Sigmoid colon (tissue), 7 donors: ENCODE measurements around the gene PRKG1. TPM values are rescaled to one million over a fixed set of nuclear protein-coding genes. Genes with fewer than 3 reads are reported as not detected.

Experiments used
- DNase-seq: peaks from one replicate; pipeline ENCODE4 v3.0.0-alpha.2; 2019
- H3K27ac ChIP-seq, 4 donors: fragments of 200-600 bp; sonication (generic); one replicate each; pipeline ENCODE4 v1.5.1; 2016 to 2019; ENCODE audit warnings: mild to moderate bottlenecking in 1 of 4
- H3K27me3 ChIP-seq, 3 donors: fragments of 200-600 bp; sonication (generic); one replicate each; pipeline ENCODE4 v1.5.1; 2019; ENCODE audit warnings: mild to moderate bottlenecking in 1 of 3
- H3K36me3 ChIP-seq, 4 donors: fragments of 200-600 bp; sonication (generic); one replicate each; pipeline ENCODE4 v1.5.1; 2016 to 2019
- H3K4me1 ChIP-seq, 4 donors: fragments of 200-600 bp; sonication (generic); one replicate each; pipeline ENCODE4 v1.5.1; 2017 to 2019
- H3K4me3 ChIP-seq, 4 donors: fragments of 200-600 bp; sonication (generic); one replicate each; pipeline ENCODE4 v1.5.1; 2017 to 2019; ENCODE audit warnings: mild to moderate bottlenecking in 2 of 4, moderate library complexity in 1 of 4
- H3K9me3 ChIP-seq, 4 donors: fragments of 200-600 bp in 3 of 4; sonication (generic) in 3 of 4; one replicate each; pipeline versions ENCODE4 v1.5.1 to v1.6.1; 2013 to 2019
- CTCF ChIP-seq, 4 experiments: fragments of 450-650 bp in 3 of 4; fragments of 200-600 bp in 1 of 4; IDR thresholded peaks; one replicate each; pipeline ENCODE4 v1.5.1; 2016 to 2019; ENCODE audit warnings: antibody characterized with exemption in 4 of 4, mild to moderate bottlenecking in 3 of 4, moderate library complexity in 2 of 4
- EP300 ChIP-seq, 4 donors: sonication (generic); formaldehyde crosslinking; IDR thresholded peaks; one replicate each; pipeline ENCODE4 v1.6.1; 2017; ENCODE audit warnings: antibody characterized with exemption in 4 of 4
- POLR2A ChIP-seq, 2 donors: fragments of 450-650 bp; IDR thresholded peaks; one replicate each; pipeline ENCODE4 v1.6.1; 2016; ENCODE audit warnings: antibody characterized with exemption in 2 of 2, mild to moderate bottlenecking in 2 of 2, moderate library complexity in 2 of 2
- POLR2AphosphoS5 ChIP-seq, 4 donors: sonication (generic); formaldehyde crosslinking; IDR thresholded peaks; one replicate each; pipeline ENCODE4 v1.6.1; 2017; ENCODE audit warnings: antibody characterized with exemption in 4 of 4
- WGBS, 2 donors: extraction: QIAGEN DNeasy Blood & Tissue Kit; methylation state at CpG; one replicate each; pipeline ENCODE4 v1.1.7; 2013; 5-methylcytosine and 5-hydroxymethylcytosine counted together
- intact Hi-C: fragments of 100-400 bp; cut with DNase I; formaldehyde crosslinking; loops from one replicate; pipeline ENCODE4 v1.15.1; 2023
- polyA plus RNA-seq, 3 donors: library from polyadenylated mRNA; stranded (reverse); fragments of 200-250 nt; gene quantifications; one replicate each; pipeline ENCODE4 v1.2.3, GENCODE V29; 2013
- total RNA-seq, 4 donors: library from RNA; depleted of rRNA; stranded (reverse); fragments of >200 nt; gene quantifications; one replicate each; pipeline ENCODE4 v1.1.0, GENCODE V29; 2016
- donor health status: healthy with polysubstance abuse.
- donor health status: Bipolar disorder and iron deficiency.
- donor health status: healthy.

PRKG1 gene
- total and polyA plus RNA-seq, 7 donors, result 3.7 to 92.9 (median 60.2) TPM

DNA sequence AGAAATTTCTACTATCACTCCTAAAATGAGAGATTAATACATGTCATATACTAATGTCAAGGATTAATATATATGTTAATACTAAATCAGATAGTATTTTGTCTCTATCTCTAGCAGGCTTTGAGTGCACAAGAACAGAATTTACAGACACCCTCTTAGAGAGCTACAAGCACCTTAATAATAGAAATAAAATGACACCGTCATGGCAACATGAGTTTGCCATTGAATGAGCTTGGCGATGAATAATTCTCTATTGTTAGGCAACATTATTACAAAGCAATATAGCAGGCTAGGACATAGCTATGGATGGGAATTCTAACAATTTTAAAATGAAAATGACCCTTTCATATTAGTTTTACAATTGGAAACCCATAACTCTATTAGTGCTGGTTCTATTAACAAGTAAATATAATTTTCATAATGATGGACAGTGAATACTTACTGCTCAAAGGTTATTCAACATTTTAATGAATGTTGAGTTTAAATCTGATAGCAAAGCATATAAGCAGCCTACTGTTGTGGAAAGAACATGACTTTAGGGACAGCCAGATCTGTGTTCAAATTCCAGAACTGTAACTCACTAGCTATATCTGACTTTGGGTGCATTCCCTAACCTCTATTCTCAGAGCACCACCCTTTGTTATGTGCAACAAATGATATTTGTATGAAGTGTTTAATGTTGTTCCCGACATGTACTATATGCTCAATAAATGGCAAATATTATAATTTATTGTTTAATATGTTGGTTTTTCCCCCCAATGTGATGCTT lies 1055.3 kb downstream of the PRKG1 start:
- H3K4me1 ChIP-seq, result no peaks in the 10 kb centered on the region
- no peaks in the 10 kb centered on the region for H3K36me3 ChIP-seq
- no peak overlapping the region for H3K4me3 ChIP-seq
- H3K27ac ChIP-seq, result no peak overlapping the region
- intact Hi-C loops, result no loop called here
- no peak for TF ChIP-seq POLR2A (IDR thresholded peaks at IDR 0.05)
- H3K9me3 ChIP-seq, result no peaks in the 10 kb centered on the region
- 96% methylated on average over 3 of the region's 3 CpGs for WGBS, 2 donors
- no peaks in the 10 kb centered on the region for H3K27me3 ChIP-seq
- DNase-seq, result no peak

GRCh38 chr10:52135101-52135500 lies 1060.8 kb downstream of the PRKG1 start:
- Histone ChIP-seq H3K4me3 (no peak overlapping the region), H3K4me1 (no peaks in the 10 kb centered on the region), H3K36me3 (no peaks in the 10 kb centered on the region), H3K27ac (no peak overlapping the region), H3K27me3 (no peaks in the 10 kb centered on the region), H3K9me3 (no peaks in the 10 kb centered on the region)
- intact Hi-C loops, result no loop called here
- WGBS, 2 donors, result 79 to 80% methylated on average over 2 of the region's 2 CpGs
- TF ChIP-seq POLR2AphosphoS5 (IDR thresholded peaks at IDR 0.05) (no peak), CTCF (IDR thresholded peaks at IDR 0.05) (no peak), POLR2A (IDR thresholded peaks at IDR 0.05) (no peak), EP300 (IDR thresholded peaks at IDR 0.05) (no peak)
- no peak for DNase-seq

DNA sequence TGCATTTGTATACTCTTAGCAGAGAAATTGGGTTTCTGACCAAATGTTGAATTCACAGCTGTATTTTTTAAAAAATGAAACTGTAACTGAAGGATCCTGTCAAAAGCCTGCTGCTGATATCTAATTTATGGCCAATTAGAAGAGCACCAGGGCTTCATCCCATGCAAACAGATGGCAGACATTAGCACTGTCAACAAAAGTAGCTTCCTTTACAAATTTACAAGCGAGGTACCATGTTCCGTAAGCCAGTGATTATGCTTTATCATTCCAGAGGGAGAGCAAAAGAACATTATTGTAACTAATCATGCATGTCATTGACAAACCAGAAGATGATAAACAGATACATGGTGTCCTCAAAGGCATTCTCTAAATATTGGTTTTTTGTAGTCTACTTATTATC lies 1062.6 kb downstream of the PRKG1 start:
- TF ChIP-seq POLR2AphosphoS5 (IDR thresholded peaks at IDR 0.05) (no peak), CTCF (IDR thresholded peaks at IDR 0.05) (no peak), EP300 (IDR thresholded peaks at IDR 0.05) (no peak), POLR2A (IDR thresholded peaks at IDR 0.05) (no peak)
- Histone ChIP-seq H3K4me3 (no peak overlapping the region), H3K4me1 (no peaks in the 10 kb centered on the region), H3K27me3 (no peaks in the 10 kb centered on the region), H3K27ac (no peak overlapping the region), H3K9me3 (no peaks in the 10 kb centered on the region), H3K36me3 (no peaks in the 10 kb centered on the region)
- 91 to 95% methylated on average over 2 of the region's 2 CpGs for WGBS, 2 donors
- no peak for DNase-seq
- intact Hi-C loops, result no loop called here

- intact Hi-C loops, result no loop called here
- 94 to 95% methylated on average over 1 of the region's 1 CpG for WGBS, 2 donors
- TF ChIP-seq EP300 (IDR thresholded peaks at IDR 0.05) (no peak), POLR2AphosphoS5 (IDR thresholded peaks at IDR 0.05) (no peak), CTCF (IDR thresholded peaks at IDR 0.05) (no peak), POLR2A (IDR thresholded peaks at IDR 0.05) (no peak)
- no peaks in the 10 kb centered on the region for H3K36me3 ChIP-seq
- no peak overlapping the region for H3K4me3 ChIP-seq
- H3K27ac ChIP-seq, result no peak overlapping the region
- no peaks in the 10 kb centered on the region for H3K4me1 ChIP-seq
- no peaks in the 10 kb centered on the region for H3K27me3 ChIP-seq
- DNase-seq, result no peak
- H3K9me3 ChIP-seq, result no peaks in the 10 kb centered on the region
These were observed 1069.1 kb downstream of the PRKG1 start for GRCh38 chr10:52143338-52143737.

DNA sequence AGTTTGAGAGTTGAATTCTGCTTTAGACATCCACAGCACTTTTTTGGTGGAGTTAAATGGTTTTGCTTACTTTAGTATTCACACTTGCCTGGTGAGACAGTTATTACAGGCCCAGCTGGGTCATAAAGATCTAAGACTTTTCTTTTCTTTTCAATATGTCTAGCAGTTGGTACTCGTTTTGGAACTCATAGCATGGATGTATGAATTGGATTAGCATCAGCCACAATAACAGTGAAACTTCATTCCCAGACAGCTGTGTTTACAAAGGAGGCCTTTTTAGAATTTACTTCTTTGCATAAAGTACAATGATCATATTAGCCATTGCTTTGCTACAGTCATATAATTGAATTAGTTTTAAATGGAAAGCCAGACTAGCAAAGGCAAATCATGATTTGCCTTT lies 1071.3 kb downstream of the PRKG1 start:
- no peak for DNase-seq
- H3K27ac ChIP-seq, result no peak overlapping the region
- no peaks in the 10 kb centered on the region for H3K9me3 ChIP-seq
- H3K4me3 ChIP-seq, result no peak overlapping the region
- intact Hi-C loops, result no loop called here
- H3K36me3 ChIP-seq, result no peaks in the 10 kb centered on the region
- no peaks in the 10 kb centered on the region for H3K4me1 ChIP-seq
- 12 to 38% methylated on average over 1 of the region's 1 CpG for WGBS, 2 donors
- H3K27me3 ChIP-seq, result no peaks in the 10 kb centered on the region
- TF ChIP-seq POLR2A (IDR thresholded peaks at IDR 0.05), result no peak
- no peak for TF ChIP-seq POLR2AphosphoS5 (IDR thresholded peaks at IDR 0.05)
- no peak for TF ChIP-seq CTCF (IDR thresholded peaks at IDR 0.05)
- TF ChIP-seq EP300 (IDR thresholded peaks at IDR 0.05), result no peak
